HG02759 (cell line): ENCODE data around the gene EME2.

Experiments used
- ATAC-seq: cut with Tn5 transposase; IDR thresholded peaks from one replicate; pipeline ENCODE4 v1.9.1; 2021; ENCODE audit warnings: mild to moderate bottlenecking, moderate library complexity; ENCODE audit not compliant: unreplicated experiment

EME2 gene

GRCh38 chr16:1777375-1778199 lies 5.0 kb downstream of the EME2 start:
- no peak for ATAC-seq

GRCh38 chr16:1778200-1779179 lies 5.9 kb downstream of the EME2 start:
- ATAC-seq, result no peak

GRCh38 chr16:1779234-1779701 lies 6.7 kb downstream of the EME2 start:
- no peak for ATAC-seq

- no peak for ATAC-seq
Measured at GRCh38 chr16:1779741-1780676, 7.4 kb downstream of the EME2 start.

- no peak for ATAC-seq
Measured at GRCh38 chr16:1780677-1781072, 8.1 kb downstream of the EME2 start.

- ATAC-seq, result no peak
Measured at GRCh38 chr16:1781254-1781653, 8.6 kb downstream of the EME2 start.

- peak; percentile 1 for ATAC-seq
Measured at GRCh38 chr16:1781758-1782407, 9.3 kb downstream of the EME2 start.

GRCh38 chr16:1782408-1783264 lies 10.0 kb downstream of the EME2 start, which contains the start of the genes NUBP2 and SPSB3:
TSS of gene NUBP2 (plus strand) at chr16:1782960. CDS start at chr16:1783021, 61 bp downstream.
TSS of gene SPSB3 (minus strand) at chr16:1782571. CDS start at chr16:1781483, 1,088 bp downstream.
- peak; percentile 84 for ATAC-seq

GRCh38 chr16:1784977-1785845 lies 12.6 kb downstream of the EME2 start:
- no peak for ATAC-seq

- no peak for ATAC-seq
Measured at GRCh38 chr16:1785846-1786170, 13.2 kb downstream of the EME2 start.

- ATAC-seq, result no peak
Measured at GRCh38 chr16:1786242-1787055, 13.8 kb downstream of the EME2 start.

GRCh38 chr16:1787056-1787321 lies 14.4 kb downstream of the EME2 start:
- no peak for ATAC-seq

- no peak for ATAC-seq
Measured at GRCh38 chr16:1787322-1788094, 14.9 kb downstream of the EME2 start.

- no peak for ATAC-seq
Measured at GRCh38 chr16:1788095-1788707, 15.6 kb downstream of the EME2 start.

- no peak for ATAC-seq
Measured at GRCh38 chr16:1788708-1789100, 16.1 kb downstream of the EME2 start.

GRCh38 chr16:1789643-1790045 lies 17.0 kb downstream of the EME2 start:
- no peak for ATAC-seq
